MM.1S (cell line): ENCODE data around the gene UBQLN1.

Experiments used
- DNase-seq: peaks from one replicate; pipeline ENCODE4 v3.0.0-alpha.2; 2015
- H2AFZ ChIP-seq: fragments of 300-600 bp; sonication (generic); 2 replicates; pipeline ENCODE4 v1.6.0; 2016; ENCODE audit warnings: antibody characterized with exemption, low read length
- H3F3A ChIP-seq: fragments of 300-600 bp; sonication (generic); 2 replicates; pipeline ENCODE4 v1.6.1; 2016; ENCODE audit warnings: mild to moderate bottlenecking, antibody characterized with exemption, low read length, moderate library complexity, mixed read lengths; ENCODE audit not compliant: insufficient read depth
- H3K27ac ChIP-seq: fragments of 300-600 bp; sonication (generic); 2 replicates; pipeline ENCODE4 v1.5.1; 2016; ENCODE audit warnings: mild to moderate bottlenecking, low read length
- H3K27me3 ChIP-seq: fragments of 300-600 bp; sonication (generic); replicated peaks from 2 replicates; pipeline ENCODE4 v1.6.0; 2016; ENCODE audit warnings: low read length; ENCODE audit not compliant: insufficient read depth
- H3K36me3 ChIP-seq: fragments of 300-600 bp; sonication (generic); replicated peaks from 2 replicates; pipeline ENCODE4 v1.6.1; 2016; ENCODE audit warnings: mild to moderate bottlenecking, low read length, mixed read lengths; ENCODE audit not compliant: insufficient read depth
- H3K4me1 ChIP-seq: fragments of 300-600 bp; sonication (generic); 2 replicates; pipeline ENCODE4 v1.6.1; 2016; ENCODE audit warnings: low read length, mixed read lengths
- H3K4me2 ChIP-seq: fragments of 300-600 bp; sonication (generic); 2 replicates; pipeline ENCODE4 v1.6.0; 2016; ENCODE audit warnings: low read depth, low read length
- H3K4me3 ChIP-seq: fragments of 300-600 bp; sonication (generic); 2 replicates; pipeline ENCODE4 v1.5.1; 2016; ENCODE audit warnings: low read length, mixed read lengths
- H3K79me2 ChIP-seq: fragments of 300-600 bp; sonication (generic); 2 replicates; pipeline ENCODE4 v1.6.1; 2016; ENCODE audit warnings: mixed run types, low read length, mixed read lengths
- H3K9ac ChIP-seq: fragments of 300-600 bp; sonication (generic); 2 replicates; pipeline ENCODE4 v1.6.1; 2016; ENCODE audit warnings: low read length, mixed read lengths
- H3K9me2 ChIP-seq: fragments of 300-600 bp; sonication (generic); replicated peaks from 2 replicates; pipeline ENCODE4 v1.6.1; 2016; ENCODE audit warnings: mild to moderate bottlenecking, low read length, mixed read lengths; ENCODE audit not compliant: insufficient read depth
- H3K9me3 ChIP-seq: fragments of 300-600 bp; sonication (generic); replicated peaks from 2 replicates; pipeline ENCODE4 v1.6.1; 2016; ENCODE audit warnings: mild to moderate bottlenecking, low read length, mixed read lengths; ENCODE audit not compliant: insufficient read depth
- H4K20me1 ChIP-seq: fragments of 300-600 bp; sonication (generic); 2 replicates; pipeline ENCODE4 v1.6.1; 2016; ENCODE audit warnings: mild to moderate bottlenecking, low read length, moderate library complexity, mixed read lengths; ENCODE audit not compliant: insufficient read depth
- CTCF ChIP-seq: fragments of 300-600 bp; sonication (generic); IDR thresholded peaks from 2 replicates; pipeline ENCODE4 v1.5.1; 2016; ENCODE audit warnings: antibody characterized with exemption, low read length, mixed read lengths
- EZH2 ChIP-seq: fragments of 300-600 bp; sonication (generic); optimal IDR thresholded peaks from 2 replicates; pipeline ENCODE3; 2017; ENCODE audit warnings: low read depth, mild to moderate bottlenecking, antibody characterized with exemption, low read length, mixed read lengths
- EZH2phosphoT487 ChIP-seq: fragments of 300-600 bp; sonication (generic); IDR thresholded peaks from 2 replicates; pipeline ENCODE4 v1.6.1; 2018; ENCODE audit warnings: antibody characterized with exemption, low read length

UBQLN1 gene

GRCh38 chr9:83701286-83701685, 6.5 kb downstream of the UBQLN1 start:
- no peaks in the 10 kb centered on the region for H3K9me2 ChIP-seq
- peaks cover 84% of the 10 kb centered on the region for H4K20me1 ChIP-seq
- no peak overlapping the region for H3K4me2 ChIP-seq
- peaks cover 8% of the 10 kb centered on the region; the same call in 1 of the 2 replicates for H3F3A ChIP-seq
- H3K4me3 ChIP-seq, result no peak overlapping the region
- no peak overlapping the region for H2AFZ ChIP-seq
- no peaks in the 10 kb centered on the region for H3K27me3 ChIP-seq
- H3K79me2 ChIP-seq, result peaks cover 99% of the 10 kb centered on the region
- H3K27ac ChIP-seq, result no peak overlapping the region
- H3K9ac ChIP-seq, result no peak overlapping the region
- H3K36me3 ChIP-seq, result no peaks in the 10 kb centered on the region
- H3K9me3 ChIP-seq, result no peaks in the 10 kb centered on the region
- TF ChIP-seq CTCF, result no peak
- no peak for TF ChIP-seq EZH2
- TF ChIP-seq EZH2phosphoT487, result no peak
- peaks cover 16% of the 10 kb centered on the region; the same call in 1 of the 2 replicates for H3K4me1 ChIP-seq
- no peak for DNase-seq

DNA sequence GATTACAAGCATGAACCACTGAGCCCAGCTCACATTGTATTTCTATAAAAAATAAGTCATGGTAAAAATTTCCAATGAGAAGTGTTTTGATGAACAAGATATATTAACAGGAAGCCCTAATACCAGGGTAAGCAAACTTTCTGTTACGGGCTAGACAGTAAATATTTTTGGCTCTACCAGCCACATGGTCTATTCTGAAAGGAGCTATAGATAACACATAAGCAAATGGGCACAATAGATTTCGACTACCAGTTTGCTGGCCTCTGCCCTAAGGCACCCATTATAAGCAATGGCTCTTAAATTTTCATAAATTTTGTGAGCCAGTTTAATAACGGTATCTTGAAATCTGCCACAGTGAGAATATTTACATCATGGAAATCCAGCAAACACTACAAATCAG, 8.1 kb downstream of the UBQLN1 start:
- DNase-seq, result no peak
- Histone ChIP-seq H3K27ac (peak overlapping the region; percentile 31; the same call in 1 of the 2 replicates), H3K36me3 (no peaks in the 10 kb centered on the region), H3K4me1 (peaks cover 11% of the 10 kb centered on the region; the same call in 1 of the 2 replicates), H3K79me2 (peaks cover 99% of the 10 kb centered on the region), H2AFZ (no peak overlapping the region), H3K9me2 (no peaks in the 10 kb centered on the region), H3K4me3 (no peak overlapping the region), H3K27me3 (no peaks in the 10 kb centered on the region), H3K9ac (no peak overlapping the region), H3K9me3 (no peaks in the 10 kb centered on the region), H4K20me1 (peaks cover 81% of the 10 kb centered on the region), H3F3A (peaks cover 8% of the 10 kb centered on the region; the same call in 1 of the 2 replicates), H3K4me2 (peak overlapping the region; percentile 7; the same call in 1 of the 2 replicates)
- no peak for TF ChIP-seq EZH2phosphoT487
- TF ChIP-seq CTCF, result no peak
- no peak for TF ChIP-seq EZH2

DNA sequence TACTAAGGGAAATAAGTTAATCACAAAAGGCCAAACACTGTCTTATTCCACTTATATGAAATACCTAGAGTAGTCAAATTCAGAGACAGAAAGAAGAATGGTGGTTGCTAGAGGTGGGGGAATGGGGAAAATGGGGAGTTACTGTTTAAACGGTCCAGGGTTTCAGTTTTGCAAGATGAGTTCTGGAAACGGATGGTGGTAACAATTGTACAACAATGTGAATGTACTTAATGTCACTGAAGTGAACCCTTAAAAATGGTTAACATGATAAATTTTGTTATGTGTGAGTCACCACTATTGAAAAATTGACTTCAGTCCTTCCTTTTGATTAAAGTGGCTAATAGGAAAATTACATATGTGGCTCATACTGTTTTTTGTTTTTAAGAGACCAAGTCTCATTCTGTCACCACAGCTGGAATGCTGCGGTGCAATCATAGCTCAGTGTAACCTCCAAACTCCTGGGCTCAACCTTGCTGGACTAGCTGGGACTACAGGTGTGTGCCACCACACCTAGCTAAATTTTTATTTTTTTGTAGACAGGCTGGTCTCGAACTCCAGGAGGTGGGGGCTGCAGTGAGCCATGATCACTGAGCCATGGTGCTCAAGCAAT, 8.7 kb downstream of the UBQLN1 start:
- H3K4me2 ChIP-seq, result peak overlapping the region; percentile 7; the same call in 1 of the 2 replicates
- peaks cover 99% of the 10 kb centered on the region for H3K79me2 ChIP-seq
- H3K36me3 ChIP-seq, result no peaks in the 10 kb centered on the region
- no peak overlapping the region for H3K4me3 ChIP-seq
- H2AFZ ChIP-seq, result no peak overlapping the region
- H3K9me3 ChIP-seq, result no peaks in the 10 kb centered on the region
- no peak overlapping the region for H3K9ac ChIP-seq
- H3K9me2 ChIP-seq, result no peaks in the 10 kb centered on the region
- peaks cover 86% of the 10 kb centered on the region for H4K20me1 ChIP-seq
- DNase-seq, result peak; percentile 14
- peak overlapping the region; percentile 31; the same call in 1 of the 2 replicates for H3K27ac ChIP-seq
- H3K27me3 ChIP-seq, result no peaks in the 10 kb centered on the region
- peaks cover 8% of the 10 kb centered on the region; the same call in 1 of the 2 replicates for H3F3A ChIP-seq
- no peak for TF ChIP-seq EZH2
- no peak for TF ChIP-seq EZH2phosphoT487
- no peak for TF ChIP-seq CTCF
- peaks cover 11% of the 10 kb centered on the region; the same call in 1 of the 2 replicates for H3K4me1 ChIP-seq
